Peyer's patch (tissue), 4 donors: ENCODE data around the gene MANF. TPM values are rescaled to one million over a fixed set of nuclear protein-coding genes. Genes with fewer than 3 reads are reported as not detected.
A peak's percentile ranks its signal among the peaks of the same experiment; 100 is the strongest.

Experiments
- DNase-seq, 3 donors: peaks; one replicate each; pipeline ENCODE4 v3.0.0-alpha.2; 2017 to 2019
- H3K27ac ChIP-seq, 4 donors: fragments of 200-600 bp; sonication (generic); one replicate each; pipeline ENCODE4 v1.5.1; 2016 to 2019
- H3K27me3 ChIP-seq, 2 donors: fragments of 200-600 bp; sonication (generic); one replicate each; pipeline ENCODE4 v1.5.1; 2019
- H3K36me3 ChIP-seq, 3 donors: fragments of 200-600 bp; sonication (generic); one replicate each; pipeline ENCODE4 v1.5.1; 2016 to 2019
- H3K4me1 ChIP-seq, 4 donors: fragments of 200-600 bp; sonication (generic); one replicate each; pipeline ENCODE4 v1.5.1; 2016 to 2019
- H3K4me3 ChIP-seq, 4 donors: fragments of 200-600 bp; sonication (generic); 1 replicate in 3 of 4; 2 replicates in 1 of 4; pipeline ENCODE4 v1.5.1; 2016 to 2019; ENCODE audit warnings: mild to moderate bottlenecking in 1 of 4
- H3K9me3 ChIP-seq, 4 donors: fragments of 200-600 bp; sonication (generic); one replicate each; pipeline ENCODE4 v1.5.1; 2016 to 2019; ENCODE audit warnings: mild to moderate bottlenecking in 1 of 4
- POLR2A ChIP-seq, 2 donors: fragments of 450-650 bp; IDR thresholded peaks; one replicate each; pipeline ENCODE4 v1.5.1; 2017; ENCODE audit warnings: antibody characterized with exemption in 2 of 2, mild to moderate bottlenecking in 2 of 2, moderate library complexity in 2 of 2
- total RNA-seq, 4 donors: library from RNA; depleted of rRNA; stranded (reverse); fragments of >200 nt; gene quantifications; one replicate each; pipeline ENCODE4 v1.1.0, GENCODE V29; 2016
- TF ChIP-seq, protein P1 (sequence below), 6 experiments: fragments of 450-650 bp in 4 of 6; fragments of 200-600 bp in 2 of 6; sonication (generic) in 1 of 6; IDR thresholded peaks; one replicate each; pipeline ENCODE4 v1.5.1; 2017 to 2019; ENCODE audit warnings: antibody characterized with exemption in 6 of 6, mild to moderate bottlenecking in 3 of 6, moderate library complexity in 1 of 6

The MANF gene
- total RNA-seq, 4 donors from 2014 or later, result 18.2 to 52.7 (median 26.4) TPM

DNA sequence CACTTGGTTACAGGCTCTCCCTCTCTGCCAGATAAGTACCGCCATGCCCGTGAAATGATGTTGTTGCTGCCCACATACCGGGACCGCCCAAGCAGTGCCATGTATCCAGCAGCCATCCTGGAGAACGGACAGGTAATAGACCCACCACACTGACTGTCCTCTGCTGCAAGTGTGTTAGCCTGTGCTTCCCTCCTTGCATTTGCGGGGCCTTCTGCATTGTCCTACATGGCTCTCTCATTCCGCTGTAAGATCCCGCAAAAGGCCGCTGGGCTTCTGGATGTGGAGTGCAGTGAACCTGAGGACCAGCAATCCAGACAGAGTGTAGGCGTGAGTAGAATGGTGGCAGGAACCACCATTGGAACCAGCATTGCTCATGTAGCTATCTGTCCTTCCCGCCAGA lies 10.6 kb upstream of the MANF start:
- H3K36me3 ChIP-seq, result no peaks in the 10 kb centered on the region
- no peaks in the 10 kb centered on the region for H3K27me3 ChIP-seq
- no peak for DNase-seq
- no peaks in the 10 kb centered on the region for H3K4me1 ChIP-seq
- H3K4me3 ChIP-seq, result no peak overlapping the region
- TF ChIP-seq, protein P1, sequence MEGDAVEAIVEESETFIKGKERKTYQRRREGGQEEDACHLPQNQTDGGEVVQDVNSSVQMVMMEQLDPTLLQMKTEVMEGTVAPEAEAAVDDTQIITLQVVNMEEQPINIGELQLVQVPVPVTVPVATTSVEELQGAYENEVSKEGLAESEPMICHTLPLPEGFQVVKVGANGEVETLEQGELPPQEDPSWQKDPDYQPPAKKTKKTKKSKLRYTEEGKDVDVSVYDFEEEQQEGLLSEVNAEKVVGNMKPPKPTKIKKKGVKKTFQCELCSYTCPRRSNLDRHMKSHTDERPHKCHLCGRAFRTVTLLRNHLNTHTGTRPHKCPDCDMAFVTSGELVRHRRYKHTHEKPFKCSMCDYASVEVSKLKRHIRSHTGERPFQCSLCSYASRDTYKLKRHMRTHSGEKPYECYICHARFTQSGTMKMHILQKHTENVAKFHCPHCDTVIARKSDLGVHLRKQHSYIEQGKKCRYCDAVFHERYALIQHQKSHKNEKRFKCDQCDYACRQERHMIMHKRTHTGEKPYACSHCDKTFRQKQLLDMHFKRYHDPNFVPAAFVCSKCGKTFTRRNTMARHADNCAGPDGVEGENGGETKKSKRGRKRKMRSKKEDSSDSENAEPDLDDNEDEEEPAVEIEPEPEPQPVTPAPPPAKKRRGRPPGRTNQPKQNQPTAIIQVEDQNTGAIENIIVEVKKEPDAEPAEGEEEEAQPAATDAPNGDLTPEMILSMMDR (IDR thresholded peaks at IDR 0.05), result no peak
- no peak for TF ChIP-seq POLR2A (IDR thresholded peaks at IDR 0.05)
- H3K27ac ChIP-seq, result no peak overlapping the region
- no peaks in the 10 kb centered on the region for H3K9me3 ChIP-seq

DNA sequence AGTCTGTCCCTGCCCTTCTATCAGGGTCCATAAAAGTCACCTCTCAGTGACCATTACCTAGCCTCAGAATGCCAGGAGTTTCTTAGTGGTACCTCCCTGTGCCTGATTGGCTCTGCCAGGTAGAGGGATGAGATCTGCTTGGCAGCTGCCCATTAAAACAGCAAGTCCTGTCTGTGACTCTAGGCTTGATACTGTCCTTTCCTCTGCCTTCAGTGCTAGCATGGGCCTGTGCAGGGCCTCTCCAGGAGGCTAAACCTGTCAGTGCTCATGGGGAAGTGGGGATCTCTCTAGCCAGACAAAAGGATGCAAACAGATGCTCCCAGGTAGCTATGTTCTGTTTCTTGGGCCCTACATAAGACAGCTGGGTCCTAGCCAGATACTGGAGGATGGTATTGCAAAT lies 10.0 kb upstream of the MANF start:
- TF ChIP-seq, protein P1 (IDR thresholded peaks at IDR 0.05), result no peak
- TF ChIP-seq POLR2A (IDR thresholded peaks at IDR 0.05), result no peak
- Histone ChIP-seq H3K27ac (no peak overlapping the region), H3K36me3 (no peaks in the 10 kb centered on the region), H3K4me3 (no peak overlapping the region), H3K9me3 (no peaks in the 10 kb centered on the region), H3K27me3 (no peaks in the 10 kb centered on the region), H3K4me1 (no peaks in the 10 kb centered on the region)
- no peak for DNase-seq

DNA sequence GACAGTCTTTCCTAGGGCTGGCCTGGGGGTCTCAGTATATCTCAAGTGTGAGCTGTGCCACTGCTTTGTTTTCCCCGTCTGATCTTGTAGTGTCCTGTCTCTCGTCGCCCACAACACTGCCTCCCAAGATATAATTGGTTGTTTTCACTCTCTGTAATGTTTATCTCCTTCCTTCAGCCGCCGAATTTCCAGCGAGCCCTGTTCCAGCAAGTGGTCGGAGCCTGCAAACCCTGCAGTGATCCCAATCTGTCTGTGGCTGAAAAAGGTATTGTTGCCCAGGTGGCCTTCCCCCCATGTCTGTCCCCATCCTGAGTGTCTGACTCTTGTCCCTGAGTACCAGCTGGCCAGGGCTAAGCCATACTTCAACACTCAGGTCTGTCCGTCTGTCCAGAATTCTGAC lies 9.5 kb upstream of the MANF start:
- H3K9me3 ChIP-seq, result no peaks in the 10 kb centered on the region
- H3K36me3 ChIP-seq, result no peaks in the 10 kb centered on the region
- H3K27ac ChIP-seq, result no peak overlapping the region
- H3K27me3 ChIP-seq, result no peaks in the 10 kb centered on the region
- TF ChIP-seq, protein P1 (IDR thresholded peaks at IDR 0.05), result no peak
- TF ChIP-seq POLR2A (IDR thresholded peaks at IDR 0.05), result no peak
- H3K4me1 ChIP-seq, result no peaks in the 10 kb centered on the region
- no peak overlapping the region for H3K4me3 ChIP-seq
- no peak for DNase-seq

DNA sequence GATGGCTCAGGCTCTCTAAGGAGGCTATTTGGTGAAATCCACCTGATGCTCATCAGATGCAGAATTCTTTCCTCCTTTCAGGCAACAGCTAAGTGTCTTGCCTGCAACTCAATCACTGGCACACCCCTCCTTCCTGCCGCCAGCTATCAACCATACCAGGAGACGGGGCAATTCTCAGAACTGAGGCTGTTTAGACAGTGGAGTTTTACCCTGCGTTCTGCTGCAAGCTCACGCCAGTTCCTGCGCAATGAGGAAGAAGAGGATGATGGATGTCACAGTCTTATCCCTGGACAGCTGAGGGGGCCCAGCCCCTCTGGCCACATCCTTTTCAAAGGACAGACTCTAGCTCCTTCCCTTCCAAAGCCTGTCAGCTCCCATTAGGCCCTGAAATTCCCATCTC lies 7.0 kb upstream of the MANF start:
- Histone ChIP-seq H3K4me3 (no peak overlapping the region), H3K9me3 (no peaks in the 10 kb centered on the region), H3K27ac (no peak overlapping the region), H3K4me1 (no peaks in the 10 kb centered on the region), H3K27me3 (no peaks in the 10 kb centered on the region), H3K36me3 (no peaks in the 10 kb centered on the region)
- peak in 2 of 3 donors; percentile 11 to 15 for DNase-seq
- no peak for TF ChIP-seq POLR2A (IDR thresholded peaks at IDR 0.05)
- TF ChIP-seq, protein P1 (IDR thresholded peaks at IDR 0.05), result no peak

DNA sequence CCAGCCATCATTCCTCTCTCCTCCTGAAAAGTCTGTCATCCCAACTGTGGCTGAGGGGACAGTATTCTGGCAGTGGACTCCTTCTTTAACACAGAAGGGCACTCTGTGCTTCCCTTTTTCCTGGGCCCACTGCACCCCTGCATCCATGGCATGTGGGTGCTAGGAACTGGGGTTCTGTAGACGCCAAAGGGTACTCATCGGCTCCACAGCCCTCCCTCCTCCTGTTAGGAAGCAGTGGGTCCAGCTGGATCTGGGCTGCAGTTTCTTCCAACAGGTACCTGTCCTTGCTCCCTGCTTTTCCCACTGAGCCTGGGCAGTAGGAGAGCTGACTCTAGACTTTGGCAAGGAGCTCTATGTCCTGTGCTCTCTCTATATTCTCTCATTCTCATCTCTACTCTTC lies 6.4 kb upstream of the MANF start:
- Histone ChIP-seq H3K27me3 (no peaks in the 10 kb centered on the region), H3K9me3 (no peaks in the 10 kb centered on the region), H3K4me3 (no peak overlapping the region), H3K27ac (no peak overlapping the region), H3K4me1 (peaks cover 0 to 7% (median 1%) of the 10 kb centered on the region in 4 donors), H3K36me3 (no peaks in the 10 kb centered on the region)
- TF ChIP-seq, protein P1 (IDR thresholded peaks at IDR 0.05), result no peak
- TF ChIP-seq POLR2A (IDR thresholded peaks at IDR 0.05), result no peak
- peak in 2 of 3 donors; percentile 6 to 33 for DNase-seq

DNA sequence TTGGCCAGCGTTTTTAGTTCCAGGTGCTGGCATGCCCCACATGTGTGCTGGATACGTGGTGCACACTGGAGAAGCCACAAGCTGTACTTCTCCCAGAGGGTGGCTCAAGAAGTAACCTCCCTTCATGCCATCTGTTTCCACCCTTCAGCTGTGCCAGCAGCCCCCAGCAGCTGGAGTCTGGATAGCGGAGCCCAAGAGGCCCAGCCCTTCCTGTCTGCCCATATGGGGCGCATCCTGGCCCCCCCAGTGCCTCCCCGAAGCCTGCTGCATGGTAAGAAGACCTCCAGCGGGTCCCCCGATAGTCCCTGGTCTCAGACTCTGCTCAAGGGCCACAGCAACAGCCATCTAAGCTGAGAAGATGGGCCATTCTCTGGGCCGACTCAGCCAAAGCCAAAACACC lies 5.8 kb upstream of the MANF start:
- H3K27me3 ChIP-seq, result no peaks in the 10 kb centered on the region
- TF ChIP-seq POLR2A (IDR thresholded peaks at IDR 0.05), result no peak
- TF ChIP-seq, protein P1 (IDR thresholded peaks at IDR 0.05), result no peak

More for the DNA sequence above, 5.8 kb upstream of the MANF start:
- peaks cover 0 to 12% (median 5%) of the 10 kb centered on the region in 4 donors for H3K4me1 ChIP-seq
- H3K9me3 ChIP-seq, result no peaks in the 10 kb centered on the region
- no peak for DNase-seq
- H3K36me3 ChIP-seq, result no peaks in the 10 kb centered on the region
- no peak overlapping the region for H3K27ac ChIP-seq
- no peak overlapping the region for H3K4me3 ChIP-seq
